Measurements from ENCODE around the gene FLII. TPM values are rescaled to one million over a fixed set of nuclear protein-coding genes. Genes with fewer than 3 reads are reported as not detected.
A peak's percentile ranks its signal among the peaks of the same experiment; 100 is the strongest.

FLII gene
- total RNA-seq, 2 donors from 2014 or later, result 299 to 335 TPM

DNA sequence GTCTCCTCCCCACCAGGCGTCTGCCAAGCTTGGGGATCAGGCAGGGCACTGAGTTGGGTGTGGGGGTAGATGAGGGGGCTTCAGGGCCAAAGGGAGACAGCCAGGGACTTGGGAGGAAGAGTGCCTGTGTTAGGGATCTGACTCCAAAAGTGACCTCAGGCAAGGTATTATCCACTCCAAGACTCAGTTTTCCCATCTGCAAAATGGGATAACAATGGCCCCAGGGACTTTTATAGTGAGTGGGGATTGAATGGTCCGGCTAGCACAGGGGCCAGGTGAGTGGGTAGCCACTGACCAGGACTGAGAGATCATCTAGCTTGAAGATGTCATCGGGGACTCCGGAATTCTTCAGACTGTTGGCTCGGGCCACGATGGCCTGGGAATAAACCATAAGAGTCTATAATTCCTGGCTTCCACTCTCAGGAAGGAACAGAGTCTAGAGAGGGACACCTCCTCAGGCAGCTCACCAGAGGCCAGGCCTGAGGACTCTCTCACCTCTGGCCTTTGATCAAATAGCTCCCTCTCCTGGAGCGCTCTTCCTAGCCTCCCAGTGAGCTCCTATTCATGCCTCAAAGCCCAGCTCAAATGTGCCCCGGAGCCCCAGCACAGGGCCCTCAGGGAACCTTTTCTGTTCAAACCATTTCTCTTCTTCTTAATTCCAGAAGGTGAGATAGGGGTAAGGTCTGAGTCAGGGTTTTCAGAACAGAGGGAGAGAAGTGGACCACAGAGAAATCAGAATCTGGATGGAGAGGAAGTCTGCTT, 3.5 kb downstream of the FLII start:
- no peaks in the 10 kb centered on the region for H3K27me3 ChIP-seq (ENCODE audit: control insufficient read depth, insufficient read depth, low read length, poor library complexity, severe bottlenecking)

DNA sequence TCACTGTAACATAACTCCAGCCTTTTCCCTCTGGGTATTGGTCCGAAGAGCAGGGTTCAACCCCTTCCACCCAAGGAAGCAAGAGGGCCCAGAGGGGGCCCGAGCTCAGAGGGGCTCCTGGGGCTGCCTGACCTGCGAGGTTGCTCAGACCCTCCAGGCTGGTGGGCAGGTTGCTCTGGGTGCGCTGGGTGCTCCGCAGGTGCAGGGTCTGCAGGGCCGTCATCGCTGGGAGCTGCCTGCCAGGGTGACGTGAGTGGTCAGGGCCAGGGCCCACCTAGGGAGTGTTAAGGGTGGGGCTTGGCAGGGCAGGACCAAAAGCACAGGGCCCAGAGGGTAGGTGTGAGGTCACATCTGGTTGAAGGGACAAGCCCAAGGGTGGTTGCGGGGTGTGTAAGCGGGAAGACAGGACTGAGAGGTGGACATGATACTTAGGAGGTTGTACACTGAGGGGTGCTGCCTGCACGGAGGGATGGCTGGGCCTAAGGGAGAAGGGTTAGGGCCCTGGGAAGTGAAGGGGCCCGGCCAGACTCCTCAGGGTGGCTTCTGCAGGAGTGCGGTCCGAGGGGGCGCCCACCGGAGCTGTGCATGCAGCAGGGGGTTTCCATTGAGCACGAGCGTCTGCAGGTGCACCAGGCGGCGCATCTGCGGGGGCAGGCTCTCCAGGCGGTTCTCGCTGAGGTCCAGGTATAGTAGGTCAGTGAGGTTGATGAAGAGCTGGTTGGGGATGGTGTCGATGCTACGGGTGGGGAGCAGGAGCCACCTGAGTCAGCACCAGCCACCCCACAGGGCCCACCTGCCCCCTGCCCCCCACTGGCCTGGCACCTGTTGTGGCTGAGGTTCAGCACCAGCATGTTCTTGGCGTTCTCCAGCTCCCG, 4.4 kb downstream of the FLII start:
- WGBS, 2 experiments (ENCODE audit: insufficient coverage in 1 of 2, insufficient read length in 1 of 2), result 95 to 100% methylated on average over 8 to 27 of the region's 27 CpGs
- Mint-ChIP-seq H3K36me3 (ENCODE audit: low read depth) (peaks cover 61% of the 10 kb centered on the region), H3K4me3 (no peak overlapping the region), H3K9me3 (no peaks in the 10 kb centered on the region), H3K4me1 (peaks cover 12% of the 10 kb centered on the region), H3K27ac (no peak overlapping the region), H3K27me3 (ENCODE audit: insufficient read depth) (no peaks in the 10 kb centered on the region)
- no peak for DNase-seq
- Histone ChIP-seq H3K9me3 (ENCODE audit: control insufficient read depth, low read length) (no peaks in the 10 kb centered on the region), H3K27ac (ENCODE audit: low read depth, low read length) (no peak overlapping the region), H3K4me1 (ENCODE audit: control insufficient read depth, insufficient read depth, low read length) (peaks cover 9% of the 10 kb centered on the region), H3K27me3 (ENCODE audit: control insufficient read depth, insufficient read depth, low read length, poor library complexity, severe bottlenecking) (no peaks in the 10 kb centered on the region), H3K4me3 (ENCODE audit: low read length) (no peak overlapping the region), H3K9ac (ENCODE audit: extremely low read depth, low read length, poor library complexity, severe bottlenecking) (no peak overlapping the region), H3K36me3 (ENCODE audit: control insufficient read depth, insufficient read depth, low read length) (peaks cover 74% of the 10 kb centered on the region)
- no peak for TF ChIP-seq CTCF (conservative IDR thresholded peaks at IDR 0.05)

More for the DNA sequence above, 3.5 kb downstream of the FLII start:
- H3K27me3 Mint-ChIP-seq (ENCODE audit: insufficient read depth), result no peaks in the 10 kb centered on the region
- WGBS, 2 experiments (ENCODE audit: insufficient coverage in 1 of 2, insufficient read length in 1 of 2), result 91 to 95% methylated on average over 3 to 8 of the region's 8 CpGs
- H3K36me3 ChIP-seq (ENCODE audit: control insufficient read depth, insufficient read depth, low read length), result peaks cover 67% of the 10 kb centered on the region
- no peak for DNase-seq
- H3K9me3 ChIP-seq (ENCODE audit: control insufficient read depth, low read length), result no peaks in the 10 kb centered on the region
- peaks cover 9% of the 10 kb centered on the region for H3K4me1 ChIP-seq (ENCODE audit: control insufficient read depth, insufficient read depth, low read length)
- no peak overlapping the region for H3K27ac Mint-ChIP-seq
- no peak overlapping the region for H3K4me3 ChIP-seq (ENCODE audit: low read length)
- H3K9me3 Mint-ChIP-seq, result no peaks in the 10 kb centered on the region
- H3K4me3 Mint-ChIP-seq, result no peak overlapping the region
- no peak overlapping the region for H3K9ac ChIP-seq (ENCODE audit: extremely low read depth, low read length, poor library complexity, severe bottlenecking)
- H3K4me1 Mint-ChIP-seq, result peaks cover 16% of the 10 kb centered on the region
- TF ChIP-seq CTCF (conservative IDR thresholded peaks at IDR 0.05), result peak; percentile 18
- peaks cover 56% of the 10 kb centered on the region for H3K36me3 Mint-ChIP-seq (ENCODE audit: low read depth)
- no peak overlapping the region for H3K27ac ChIP-seq (ENCODE audit: low read depth, low read length)

DNA sequence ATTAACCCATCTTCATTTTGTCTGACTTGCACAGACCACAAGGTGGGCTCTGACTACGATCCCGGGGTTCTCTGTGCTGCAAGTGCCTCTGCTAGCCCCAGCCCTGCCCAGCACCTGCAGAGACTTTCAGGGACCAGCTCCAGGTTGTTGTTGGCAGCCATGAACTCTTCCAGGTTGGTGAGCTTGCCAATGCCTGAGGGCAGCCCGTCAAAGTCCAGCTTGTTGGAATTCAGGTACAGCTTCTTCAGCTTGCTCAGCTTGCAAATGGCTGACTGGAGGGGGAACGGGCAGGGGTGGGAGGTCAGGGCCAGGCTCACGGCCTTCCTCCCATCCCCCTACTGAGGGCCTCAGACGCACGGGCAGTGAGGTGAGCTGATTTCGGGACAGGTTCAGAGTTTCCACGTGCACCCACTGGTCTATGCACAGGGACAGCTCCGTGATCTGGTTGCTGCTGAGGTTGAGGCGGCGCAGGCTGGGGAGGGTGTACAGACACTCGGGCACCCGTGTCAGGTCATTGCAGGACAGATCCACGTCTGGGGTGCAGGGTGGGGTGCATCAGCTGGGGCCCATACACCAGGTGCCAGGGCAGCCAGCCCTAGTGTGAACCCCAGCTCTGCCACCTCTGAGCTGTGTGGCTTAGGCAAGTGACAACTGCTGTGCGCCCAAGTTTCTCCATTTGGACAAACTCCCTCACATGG, 5.2 kb downstream of the FLII start:
- Histone ChIP-seq H3K4me3 (ENCODE audit: low read length) (no peak overlapping the region), H3K27ac (ENCODE audit: low read depth, low read length) (no peak overlapping the region), H3K9me3 (ENCODE audit: control insufficient read depth, low read length) (no peaks in the 10 kb centered on the region), H3K27me3 (ENCODE audit: control insufficient read depth, insufficient read depth, low read length, poor library complexity, severe bottlenecking) (no peaks in the 10 kb centered on the region), H3K9ac (ENCODE audit: extremely low read depth, low read length, poor library complexity, severe bottlenecking) (no peak overlapping the region), H3K36me3 (ENCODE audit: control insufficient read depth, insufficient read depth, low read length) (peaks cover 82% of the 10 kb centered on the region), H3K4me1 (ENCODE audit: control insufficient read depth, insufficient read depth, low read length) (peaks cover 9% of the 10 kb centered on the region)
- no peak overlapping the region for H3K27ac Mint-ChIP-seq
- peaks cover 10% of the 10 kb centered on the region for H3K4me1 Mint-ChIP-seq
- peaks cover 65% of the 10 kb centered on the region for H3K36me3 Mint-ChIP-seq (ENCODE audit: low read depth)
- no peaks in the 10 kb centered on the region for H3K9me3 Mint-ChIP-seq
- H3K4me3 Mint-ChIP-seq, result no peak overlapping the region
- TF ChIP-seq CTCF (conservative IDR thresholded peaks at IDR 0.05), result no peak
- DNase-seq, result no peak
- no peaks in the 10 kb centered on the region for H3K27me3 Mint-ChIP-seq (ENCODE audit: insufficient read depth)
- 89 to 91% methylated on average over 13 to 16 of the region's 16 CpGs for WGBS, 2 experiments (ENCODE audit: insufficient coverage in 1 of 2, insufficient read length in 1 of 2)

Data from endodermal cell (in vitro differentiated cells).